Body of pancreas (tissue), 4 donors: ENCODE results near the gene BACH1.

Experiments
- CTCF ChIP-seq, 7 experiments: fragments of 450-650 bp in 4 of 7; fragments of 200-600 bp in 3 of 7; sonication (generic) in 3 of 7; IDR thresholded peaks; one replicate each; pipeline ENCODE4 v1.5.1; 2016 to 2019; ENCODE audit warnings: antibody characterized with exemption in 7 of 7
- POLR2A ChIP-seq, 3 donors: fragments of 450-650 bp; IDR thresholded peaks; one replicate each; pipeline ENCODE4 v1.6.1; 2016; ENCODE audit warnings: antibody characterized with exemption in 3 of 3, mild to moderate bottlenecking in 2 of 3

DNA sequence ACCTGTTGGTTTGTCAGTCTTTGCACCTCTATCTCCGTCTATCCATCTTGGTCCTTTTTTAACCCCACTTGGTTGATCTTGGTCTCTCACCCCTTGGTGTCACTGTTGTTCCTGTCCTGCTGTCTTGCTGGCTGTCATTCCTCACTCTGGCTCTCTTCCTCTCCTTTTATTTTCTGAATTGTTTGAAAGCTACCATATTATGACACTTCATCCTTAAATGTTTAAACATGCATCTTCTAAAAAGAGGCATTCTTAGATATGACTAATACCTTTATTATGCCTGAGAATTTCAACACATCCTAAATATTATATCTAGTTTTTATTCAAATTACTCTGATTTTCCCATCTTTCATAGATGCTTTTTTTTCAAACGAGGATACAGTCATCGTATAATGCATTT is 37.0 kb downstream of the BACH1 start:
- TF ChIP-seq CTCF (IDR thresholded peaks at IDR 0.05): no peak
- no peak for TF ChIP-seq POLR2A (IDR thresholded peaks at IDR 0.05)
